Stimulated activated CD4-positive, alpha-beta T cell treated with anti-CD3 and anti-CD28 coated beads, Interleukin-15, amount 100 ng/mL, for 1 hour (primary cell): ENCODE data around the gene CTDSPL.
A peak's percentile ranks its signal among the peaks of the same experiment; 100 is the strongest.

Experiments
- DNase-seq, 2 donors: peaks; one replicate each; pipeline ENCODE4 v3.0.0-alpha.2; 2020; ENCODE audit warnings: low read depth in 1 of 2, low spot score in 1 of 2

The CTDSPL gene

GRCh38 chr3:37852771-37853170 is 8.9 kb upstream of the CTDSPL start:
- DNase-seq, result no peak

GRCh38 chr3:37853691-37854413 is 7.8 kb upstream of the CTDSPL start:
- DNase-seq, result no peak

GRCh38 chr3:37855363-37855970 is 6.2 kb upstream of the CTDSPL start:
- peak; percentile 56 to 66 for DNase-seq

- DNase-seq, result no peak
Observed at GRCh38 chr3:37856381-37856780, 5.3 kb upstream of the CTDSPL start.

- no peak for DNase-seq
Observed at GRCh38 chr3:37858742-37859141, 2.9 kb upstream of the CTDSPL start.

- no peak for DNase-seq
Observed at GRCh38 chr3:37859354-37859753, 2.3 kb upstream of the CTDSPL start.

GRCh38 chr3:37859908-37860199 is 1.8 kb upstream of the CTDSPL start:
- DNase-seq, result no peak

- DNase-seq, result peak in 1 of 2 donors; percentile 46
Observed at GRCh38 chr3:37862219-37862902, 681 bp downstream of the CTDSPL start.

- DNase-seq, result no peak
Observed at GRCh38 chr3:37862903-37863815, 1.5 kb downstream of the CTDSPL start.

- DNase-seq, result no peak
Observed at GRCh38 chr3:37863949-37864822, 2.5 kb downstream of the CTDSPL start.

- DNase-seq, result no peak
Observed at GRCh38 chr3:37864904-37865303, 3.2 kb downstream of the CTDSPL start.

- no peak for DNase-seq
Observed at GRCh38 chr3:37867144-37867543, 5.5 kb downstream of the CTDSPL start.

- DNase-seq, result no peak
Observed at GRCh38 chr3:37871858-37872257, 10.2 kb downstream of the CTDSPL start.

- no peak for DNase-seq
Observed at GRCh38 chr3:37872413-37873160, 10.9 kb downstream of the CTDSPL start.

GRCh38 chr3:37876279-37876678 is 14.6 kb downstream of the CTDSPL start:
- no peak for DNase-seq

GRCh38 chr3:37882711-37883110 is 21.0 kb downstream of the CTDSPL start:
- DNase-seq, result no peak

- no peak for DNase-seq
Observed at GRCh38 chr3:37885814-37886213, 24.1 kb downstream of the CTDSPL start.

GRCh38 chr3:37886395-37886794 is 24.7 kb downstream of the CTDSPL start:
- no peak for DNase-seq

GRCh38 chr3:37887062-37887461 is 25.4 kb downstream of the CTDSPL start:
- no peak for DNase-seq

GRCh38 chr3:37887824-37888223 is 26.1 kb downstream of the CTDSPL start:
- no peak for DNase-seq
